ENCODE results near the gene YIF1A.

GRCh38 chr11:66242095-66242765 is 46.7 kb downstream of the YIF1A start:
- TF ChIP-seq CTCF (IDR thresholded peaks at IDR 0.05; ENCODE audit: borderline replicate concordance, extremely low read depth, low read length, poor library complexity, severe bottlenecking) (no peak), EZH2 (IDR thresholded peaks at IDR 0.05; ENCODE audit: borderline replicate concordance, low read depth, low read length, severe bottlenecking) (no peak)

Data from DND-41 (cell line).